Right lobe of liver (tissue), 6 donors: Measurements from ENCODE around the gene ACTA1. TPM values are rescaled to one million over a fixed set of nuclear protein-coding genes. Genes with fewer than 3 reads are reported as not detected.
A peak's percentile ranks its signal among the peaks of the same experiment; 100 is the strongest.

ENCODE experiments used
- ATAC-seq, 4 donors: fragments of 200-7000 bp; cut with Tn5 transposase; one replicate each; pipeline ENCODE4 v1.9.1; 2020; ENCODE audit warnings: mild to moderate bottlenecking in 4 of 4, moderate library complexity in 4 of 4
- DNase-seq, 3 donors: peaks; one replicate each; pipeline ENCODE4 v3.0.0-alpha.2; 2020
- H3K27ac ChIP-seq, 3 donors: fragments of 200-600 bp; one replicate each; pipeline ENCODE4 v1.8.0; 2022
- H3K27me3 ChIP-seq, 2 donors: fragments of 200-600 bp; one replicate each; pipeline ENCODE4 v1.8.0; 2022
- H3K36me3 ChIP-seq, 4 donors: fragments of 200-600 bp; sonication (generic) in 1 of 4; one replicate each; pipeline versions ENCODE4 v1.5.1 to v1.8.0; 2017 to 2022; ENCODE audit warnings: control low read depth in 1 of 4
- H3K4me1 ChIP-seq, 4 donors: fragments of 200-600 bp; sonication (generic) in 1 of 4; one replicate each; pipeline versions ENCODE4 v1.5.1 to v1.8.0; 2017 to 2022; ENCODE audit warnings: control low read depth in 1 of 4
- H3K4me3 ChIP-seq, 3 donors: fragments of 200-600 bp; one replicate each; pipeline ENCODE4 v1.8.0; 2022
- H3K9me3 ChIP-seq, 4 donors: fragments of 200-600 bp; sonication (generic) in 1 of 4; one replicate each; pipeline versions ENCODE4 v1.5.1 to v1.8.0; 2017 to 2022; ENCODE audit warnings: control low read depth in 1 of 4
- CTCF ChIP-seq, 4 donors: fragments of 200-600 bp in 3 of 4; fragments of 450-650 bp in 1 of 4; IDR thresholded peaks; one replicate each; pipeline versions ENCODE4 v1.5.1 to v1.8.0; 2016 to 2022; ENCODE audit warnings: antibody characterized with exemption in 4 of 4, mild to moderate bottlenecking in 2 of 4
- POLR2A ChIP-seq: fragments of 450-650 bp; IDR thresholded peaks from one replicate; pipeline ENCODE4 v1.6.1; 2017; ENCODE audit warnings: antibody characterized with exemption, mild to moderate bottlenecking
- WGBS: methylation state at CpG from one replicate; pipeline ENCODE4 v1.1.6; 2018; ENCODE audit warnings: low coverage, low lambda C conversion rate; ENCODE audit not compliant: insufficient coverage; ENCODE audit errors: missing lambda C conversion rate; 5-methylcytosine and 5-hydroxymethylcytosine counted together
- intact Hi-C, 2 donors: fragments of 100-400 bp; cut with DNase I; formaldehyde crosslinking; loops; one replicate each; pipeline versions ENCODE4 v1.11.2 to v1.14.1; 2022
- total RNA-seq, 6 experiments: library from RNA; depleted of rRNA in 2 of 6; stranded (reverse); fragments of >200 nt in 2 of 6; fragmentation: NEBNext Ultra II Directional in 3 of 6; extraction: Animal tissue kit (Norgen Biotek cat#: 25700) in 3 of 6; gene quantifications; one replicate each; pipeline versions ENCODE4 v1.1.0 to v1.2.4, GENCODE V29; 2016 to 2023
- donor health status: DM: no; HTN: yes; CAD: no.
- donor health status: DM: no; HTN: no; CAD: no.
- donor health status: DM: no; HTN: no; CAD: no.
- donor health status: DM: no; HTN: yes; CAD: no.
- donor health status: DM: no; HTN: yes; CAD: no.

Gene ACTA1
- total RNA-seq, 6 experiments from 2014 or later: 1.1 to 14.2 (median 1.3) TPM; not detected in 1

- TF ChIP-seq CTCF (IDR thresholded peaks at IDR 0.05): no peak
- TF ChIP-seq POLR2A: no peak
- intact Hi-C loops: no loop called here
- Histone ChIP-seq H3K9me3 (no peaks in the 10 kb centered on the region), H3K36me3 (peaks cover 0 to 8% (median 2%) of the 10 kb centered on the region in 4 donors), H3K27ac (no peak overlapping the region), H3K27me3 (peaks cover 0 to 20% of the 10 kb centered on the region in 2 donors), H3K4me1 (peaks cover 0 to 9% (median 0%) of the 10 kb centered on the region in 4 donors), H3K4me3 (no peak overlapping the region)
- WGBS: 73% methylated on average over 2 of the region's 7 CpGs
- DNase-seq (no peak), ATAC-seq (peak in 1 of 4 donors; percentile 15)
These were observed 2.3 kb upstream of the ACTA1 start for GRCh38 chr1:229436201-229436600.

- TF ChIP-seq POLR2A (no peak), CTCF (IDR thresholded peaks at IDR 0.05) (no peak)
- H3K27me3 ChIP-seq: peaks cover 0 to 26% of the 10 kb centered on the region in 2 donors
- no peak for DNase-seq
- peaks cover 0 to 9% (median 0%) of the 10 kb centered on the region in 4 donors for H3K4me1 ChIP-seq
- 0% methylated on average over 7 of the region's 27 CpGs for WGBS
- H3K9me3 ChIP-seq: no peaks in the 10 kb centered on the region
- intact Hi-C loops: no loop called here
- H3K27ac ChIP-seq: no peak overlapping the region
- ATAC-seq: no peak
- no peak overlapping the region for H3K4me3 ChIP-seq
- no peaks in the 10 kb centered on the region for H3K36me3 ChIP-seq
These were observed 752 bp upstream of the ACTA1 start for GRCh38 chr1:229434641-229435051.

GRCh38 chr1:229433364-229434004 lies 410 bp downstream of the ACTA1 start:
- no peak for TF ChIP-seq POLR2A
- TF ChIP-seq CTCF (IDR thresholded peaks at IDR 0.05): no peak
- intact Hi-C loops: no loop called here
- no peaks in the 10 kb centered on the region for H3K36me3 ChIP-seq
- ATAC-seq: peak in 1 of 4 donors; percentile 10
- H3K27me3 ChIP-seq: peaks cover 0 to 26% of the 10 kb centered on the region in 2 donors
- no peaks in the 10 kb centered on the region for H3K9me3 ChIP-seq
- H3K27ac ChIP-seq: no peak overlapping the region
- WGBS: 32% methylated on average over 7 of the region's 19 CpGs
- H3K4me1 ChIP-seq: peaks cover 0 to 9% (median 0%) of the 10 kb centered on the region in 4 donors
- DNase-seq: no peak
- H3K4me3 ChIP-seq: no peak overlapping the region

- Histone ChIP-seq H3K36me3 (no peaks in the 10 kb centered on the region), H3K9me3 (no peaks in the 10 kb centered on the region), H3K4me3 (no peak overlapping the region), H3K27me3 (peaks cover 0 to 26% of the 10 kb centered on the region in 2 donors), H3K4me1 (peaks cover 0 to 9% (median 0%) of the 10 kb centered on the region in 4 donors), H3K27ac (no peak overlapping the region)
- DNase-seq (no peak), ATAC-seq (no peak)
- WGBS: 6% methylated on average over 9 of the region's 37 CpGs
- no peak for TF ChIP-seq CTCF (IDR thresholded peaks at IDR 0.05)
- no peak for TF ChIP-seq POLR2A
- intact Hi-C loops: no loop called here
These were observed 989 bp downstream of the ACTA1 start for GRCh38 chr1:229432905-229433304.
